H9 (cell line): Measurements from ENCODE around the gene DNM2. TPM values are rescaled to one million over a fixed set of nuclear protein-coding genes. Genes with fewer than 3 reads are reported as not detected.
A peak's percentile ranks its signal among the peaks of the same experiment; 100 is the strongest.

Source experiments
- DNase-seq: peaks from one replicate; pipeline ENCODE4 v3.0.0-alpha.2; 2017
- H2AFZ ChIP-seq: one replicate; pipeline ENCODE4 v1.6.1; 2013; ENCODE audit warnings: mild to moderate bottlenecking, low read length, control low read depth, moderate library complexity
- H2AK5ac ChIP-seq: 2 replicates; pipeline ENCODE4 v1.6.1; 2013; ENCODE audit warnings: low read length, control low read depth, mixed read lengths; ENCODE audit not compliant: insufficient read length
- H2BK120ac ChIP-seq: one replicate; pipeline ENCODE4 v1.6.1; 2013; ENCODE audit warnings: low read depth, mild to moderate bottlenecking, low read length, control low read depth, inconsistent platforms; ENCODE audit not compliant: poor library complexity, severe bottlenecking
- H2BK12ac ChIP-seq: 2 replicates; pipeline ENCODE4 v1.6.1; 2013; ENCODE audit warnings: low read length, control low read depth, mixed read lengths, low read depth; ENCODE audit not compliant: insufficient read length
- H2BK15ac ChIP-seq: 2 replicates; pipeline ENCODE4 v1.6.1; 2013; ENCODE audit warnings: low read depth, low read length, control low read depth
- H2BK20ac ChIP-seq: one replicate; pipeline ENCODE4 v1.6.1; 2013; ENCODE audit warnings: low read depth, mild to moderate bottlenecking, low read length, control low read depth, inconsistent platforms; ENCODE audit not compliant: poor library complexity, severe bottlenecking
- H2BK5ac ChIP-seq: 2 replicates; pipeline ENCODE4 v1.6.1; 2013; ENCODE audit warnings: low read length, control low read depth, mixed read lengths; ENCODE audit not compliant: insufficient read length
- H3K14ac ChIP-seq: 2 replicates; pipeline ENCODE4 v1.6.1; 2013; ENCODE audit warnings: low read length, control low read depth; ENCODE audit not compliant: insufficient read depth
- H3K18ac ChIP-seq: 2 replicates; pipeline ENCODE4 v1.6.1; 2013; ENCODE audit warnings: low read depth, mild to moderate bottlenecking, mixed read lengths, low read length, control low read depth; ENCODE audit not compliant: insufficient read length
- H3K23ac ChIP-seq: 2 replicates; pipeline ENCODE4 v1.6.1; 2013; ENCODE audit warnings: low read length, control low read depth, mixed read lengths, low read depth; ENCODE audit not compliant: insufficient read length
- H3K23me2 ChIP-seq: 2 replicates; pipeline ENCODE4 v1.6.1; 2013; ENCODE audit warnings: low read depth, mild to moderate bottlenecking, mixed read lengths, low read length, control low read depth; ENCODE audit not compliant: insufficient read length, poor library complexity, severe bottlenecking
- H3K27ac ChIP-seq: 2 replicates; pipeline ENCODE4 v1.5.1; 2013; ENCODE audit warnings: low read length, control low read depth, mixed read lengths, low read depth; ENCODE audit not compliant: insufficient read length
- H3K27me3 ChIP-seq: 2 replicates; pipeline ENCODE4 v1.6.1; 2013; ENCODE audit warnings: low read length, control low read depth, inconsistent platforms; ENCODE audit not compliant: insufficient read depth
- H3K4ac ChIP-seq: 2 replicates; pipeline ENCODE4 v1.6.1; 2013; ENCODE audit warnings: low read depth, mild to moderate bottlenecking, control low read depth, inconsistent platforms, low read length, moderate library complexity
- H3K4me1 ChIP-seq: 2 replicates; pipeline ENCODE4 v1.6.1; 2013; ENCODE audit warnings: low read length, control low read depth, inconsistent platforms; ENCODE audit not compliant: insufficient read depth
- H3K4me2 ChIP-seq: 2 replicates; pipeline ENCODE4 v1.6.1; 2013; ENCODE audit warnings: low read length, control low read depth, mixed read lengths; ENCODE audit not compliant: insufficient read length, insufficient read depth
- H3K56ac ChIP-seq: 2 replicates; pipeline ENCODE4 v1.6.1; 2013; ENCODE audit warnings: low read depth, mild to moderate bottlenecking, mixed read lengths, low read length, control low read depth; ENCODE audit not compliant: insufficient read length
- H3K79me1 ChIP-seq: 2 replicates; pipeline ENCODE4 v1.6.1; 2013; ENCODE audit warnings: low read depth, mild to moderate bottlenecking, moderate library complexity, low read length, control low read depth, inconsistent platforms; ENCODE audit not compliant: insufficient read depth, poor library complexity, severe bottlenecking
- H3K79me2 ChIP-seq: 2 replicates; pipeline ENCODE4 v1.6.1; 2013; ENCODE audit warnings: low read length, control low read depth, inconsistent platforms; ENCODE audit not compliant: insufficient read depth
- H3K9ac ChIP-seq: 2 replicates; pipeline ENCODE4 v1.6.1; 2013; ENCODE audit warnings: low read length, control low read depth, mixed read lengths; ENCODE audit not compliant: insufficient read length; ENCODE audit errors: extremely low read depth
- H3K9me3 ChIP-seq: one replicate; pipeline ENCODE4 v1.6.1; 2013; ENCODE audit warnings: low read depth, low read length, inconsistent platforms; ENCODE audit not compliant: control insufficient read depth
- H3T11ph ChIP-seq: one replicate; pipeline ENCODE4 v1.6.1; 2013; ENCODE audit warnings: mild to moderate bottlenecking, low read length, control low read depth, inconsistent platforms
- H4K20me1 ChIP-seq: one replicate; pipeline ENCODE4 v1.6.1; 2013; ENCODE audit not compliant: control insufficient read depth, insufficient read length, insufficient read depth
- H4K5ac ChIP-seq: 2 replicates; pipeline ENCODE4 v1.6.1; 2013; ENCODE audit warnings: low read depth, mild to moderate bottlenecking, mixed read lengths, low read length, control low read depth; ENCODE audit not compliant: insufficient read length
- H4K8ac ChIP-seq: replicated peaks from 2 replicates; pipeline ENCODE4 v1.6.1; 2013; ENCODE audit warnings: low read length, control low read depth, mixed read lengths, low read depth; ENCODE audit not compliant: insufficient read length
- H4K91ac ChIP-seq: 2 replicates; pipeline ENCODE4 v1.6.1; 2013; ENCODE audit warnings: low read depth, mild to moderate bottlenecking, moderate library complexity, mixed read lengths, low read length, control low read depth; ENCODE audit not compliant: insufficient read length
- H3K27ac Mint-ChIP-seq, 3 experiments: 2 replicates in 2 of 3; 3 replicates in 1 of 3; pipeline ENCODE4 v1.8.0; 2020 to 2021; ENCODE audit warnings: mixed read lengths in 3 of 3, mild to moderate bottlenecking in 1 of 3, moderate library complexity in 1 of 3
- H3K27me3 Mint-ChIP-seq: 2 replicates; pipeline ENCODE4 v1.8.0; 2021; ENCODE audit warnings: low read depth, mild to moderate bottlenecking, moderate library complexity, mixed read lengths
- H3K36me3 Mint-ChIP-seq, 3 experiments: 2 replicates in 2 of 3; 3 replicates in 1 of 3; pipeline ENCODE4 v1.8.0; 2020 to 2021; ENCODE audit warnings: low read depth in 3 of 3, mixed read lengths in 3 of 3; ENCODE audit not compliant: insufficient read depth in 1 of 3
- H3K4me1 Mint-ChIP-seq, 2 experiments: 2 replicates each; pipeline ENCODE4 v1.8.0; 2020; ENCODE audit warnings: mixed read lengths in 2 of 2
- H3K4me3 Mint-ChIP-seq, 2 experiments: 2 replicates in 1 of 2; 3 replicates in 1 of 2; pipeline ENCODE4 v1.8.0; 2020 to 2021; ENCODE audit warnings: mild to moderate bottlenecking in 2 of 2, mixed read lengths in 2 of 2, moderate library complexity in 1 of 2
- H3K9me3 Mint-ChIP-seq, 2 experiments: 2 replicates in 1 of 2; 3 replicates in 1 of 2; pipeline ENCODE4 v1.8.0; 2020; ENCODE audit warnings: mild to moderate bottlenecking in 2 of 2, mixed read lengths in 2 of 2, moderate library complexity in 1 of 2
- WGBS: extraction: QIAGEN DNeasy Blood & Tissue Kit; methylation state at CpG from one replicate; pipeline ENCODE4 v1.1.7; 2013; ENCODE audit warnings: missing lambda C conversion rate, low lambda C conversion rate, mixed read lengths; ENCODE audit not compliant: insufficient read length; ENCODE audit errors: extremely low coverage; 5-methylcytosine and 5-hydroxymethylcytosine counted together
- total RNA-seq: library from RNA; stranded (reverse); gene quantifications from 2 replicates; pipeline ENCODE4 v1.2.1, GENCODE V29; 2021
- TF ChIP-seq, protein P1 (sequence below): fragments of 200-600 bp; sonication (generic); conservative IDR thresholded peaks from 3 replicates; pipeline ENCODE4 v1.8.0; 2021; ENCODE audit warnings: antibody characterized with exemption, mild to moderate bottlenecking

The DNM2 gene
- total RNA-seq, 1 experiment from 2014 or later, result 152 TPM

DNA sequence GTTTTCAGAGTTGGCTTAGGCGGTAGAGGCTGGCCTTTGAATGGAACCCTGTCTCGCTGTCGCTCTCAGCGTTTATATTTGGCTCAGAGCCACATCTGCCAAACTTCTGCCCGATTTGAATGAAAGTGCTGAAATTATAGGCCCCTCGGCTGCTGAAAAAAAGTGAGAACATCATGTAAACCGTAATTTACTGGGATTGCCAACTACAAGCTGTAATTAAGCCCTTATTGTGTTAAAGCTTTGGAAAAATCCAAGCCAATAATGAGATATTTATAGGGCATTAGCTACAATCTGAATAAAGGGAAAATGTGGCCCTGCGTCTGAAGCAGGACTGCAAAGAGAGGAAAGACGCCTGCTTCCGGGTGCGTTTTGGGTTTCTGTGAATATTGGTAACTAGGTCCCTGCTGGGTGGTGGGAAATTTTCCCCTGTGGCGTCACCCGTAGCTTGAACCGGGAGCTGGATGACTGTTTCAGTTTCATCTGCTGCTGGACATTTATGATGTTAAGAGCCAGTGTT, 9.9 kb downstream of the DNM2 start:
- Histone ChIP-seq H2BK20ac (no peak overlapping the region), H3K56ac (no peak overlapping the region), H4K5ac (no peak overlapping the region), H3K4ac (no peak overlapping the region), H3K18ac (no peak overlapping the region), H3K27ac (no peak overlapping the region), H3K23me2 (no peaks in the 10 kb centered on the region), H3T11ph (no peak overlapping the region), H3K79me1 (peaks cover 10% of the 10 kb centered on the region), H3K9ac (no peak overlapping the region), H2AK5ac (no peak overlapping the region), H2AFZ (no peak overlapping the region), H2BK15ac (no peak overlapping the region), H3K23ac (no peak overlapping the region), H4K8ac (no peak overlapping the region), H2BK5ac (no peak overlapping the region), H3K4me1 (no peaks in the 10 kb centered on the region), H3K9me3 (no peaks in the 10 kb centered on the region), H3K4me2 (no peak overlapping the region), H2BK120ac (no peak overlapping the region), H2BK12ac (no peak overlapping the region), H3K27me3 (no peaks in the 10 kb centered on the region), H4K20me1 (no peaks in the 10 kb centered on the region), H3K79me2 (peaks cover 20% of the 10 kb centered on the region; the same call in 1 of the 2 replicates), H4K91ac (no peak overlapping the region), H3K14ac (no peak overlapping the region)
- peaks cover 6 to 14% (median 7%) of the 10 kb centered on the region in 3 experiments; a peak in 5 of 7 replicates for H3K36me3 Mint-ChIP-seq
- no peak for DNase-seq
- WGBS, result no CpG with 5 or more reads among the region's 14 CpGs
- no peaks in the 10 kb centered on the region for H3K9me3 Mint-ChIP-seq
- H3K27ac Mint-ChIP-seq, result peak overlapping the region in 2 of 3 experiments; percentile 59 to 65; a peak in 2 of 7 replicates
- no peaks in the 10 kb centered on the region for H3K27me3 Mint-ChIP-seq
- H3K4me3 Mint-ChIP-seq, result no peak overlapping the region
- TF ChIP-seq, protein P1, sequence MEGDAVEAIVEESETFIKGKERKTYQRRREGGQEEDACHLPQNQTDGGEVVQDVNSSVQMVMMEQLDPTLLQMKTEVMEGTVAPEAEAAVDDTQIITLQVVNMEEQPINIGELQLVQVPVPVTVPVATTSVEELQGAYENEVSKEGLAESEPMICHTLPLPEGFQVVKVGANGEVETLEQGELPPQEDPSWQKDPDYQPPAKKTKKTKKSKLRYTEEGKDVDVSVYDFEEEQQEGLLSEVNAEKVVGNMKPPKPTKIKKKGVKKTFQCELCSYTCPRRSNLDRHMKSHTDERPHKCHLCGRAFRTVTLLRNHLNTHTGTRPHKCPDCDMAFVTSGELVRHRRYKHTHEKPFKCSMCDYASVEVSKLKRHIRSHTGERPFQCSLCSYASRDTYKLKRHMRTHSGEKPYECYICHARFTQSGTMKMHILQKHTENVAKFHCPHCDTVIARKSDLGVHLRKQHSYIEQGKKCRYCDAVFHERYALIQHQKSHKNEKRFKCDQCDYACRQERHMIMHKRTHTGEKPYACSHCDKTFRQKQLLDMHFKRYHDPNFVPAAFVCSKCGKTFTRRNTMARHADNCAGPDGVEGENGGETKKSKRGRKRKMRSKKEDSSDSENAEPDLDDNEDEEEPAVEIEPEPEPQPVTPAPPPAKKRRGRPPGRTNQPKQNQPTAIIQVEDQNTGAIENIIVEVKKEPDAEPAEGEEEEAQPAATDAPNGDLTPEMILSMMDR, result no peak
- H3K4me1 Mint-ChIP-seq, result peaks cover 0 to 3% of the 10 kb centered on the region in 2 experiments; a peak in 2 of 4 replicates
